ENCODE measurements around the gene GATA3.
A peak's percentile ranks its signal among the peaks of the same experiment; 100 is the strongest.
"Not testable (repeated sequence)": the region's sequence is repeated elsewhere in the genome, so short reads cannot be mapped to it uniquely, and the experiment has no call there.

Gene GATA3

GRCh38 chr10:8054494-8055407, at the start of gene GATA3:
Gene GATA3 (plus strand): TSS chr10:8054688. CDS start chr10:8055656, 968 bp downstream.
- DNase-seq (ENCODE audit: low read depth in 1 of 2, low spot score in 1 of 2) = peak; percentile 98 to 99
- TF ChIP-seq JUND (IDR thresholded peaks at IDR 0.05; ENCODE audit: low read depth) = no peak
- in situ Hi-C loops (cut with HindIII; ENCODE audit: low pct_unique_long_range_greater_than_20kb, low sequenced_read_pairs) = no loop called here

- TF ChIP-seq JUND (IDR thresholded peaks at IDR 0.05; ENCODE audit: low read depth) = no peak
- DNase-seq (ENCODE audit: low read depth in 1 of 2, low spot score in 1 of 2) = no peak
- in situ Hi-C loops (cut with HindIII; ENCODE audit: low pct_unique_long_range_greater_than_20kb, low sequenced_read_pairs) = no loop called here
Observed at GRCh38 chr10:8006274-8006999, 48.1 kb upstream of the GATA3 start.

- DNase-seq (ENCODE audit: low read depth in 1 of 2, low spot score in 1 of 2) = no peak
- no peak for TF ChIP-seq JUND (IDR thresholded peaks at IDR 0.05; ENCODE audit: low read depth)
- in situ Hi-C loops (cut with HindIII; ENCODE audit: low pct_unique_long_range_greater_than_20kb, low sequenced_read_pairs) = no loop called here
Observed at GRCh38 chr10:8009031-8009430, 45.5 kb upstream of the GATA3 start.

- DNase-seq (ENCODE audit: low read depth in 1 of 2, low spot score in 1 of 2) = no peak
- no peak for TF ChIP-seq JUND (IDR thresholded peaks at IDR 0.05; ENCODE audit: low read depth)
- in situ Hi-C loops (cut with HindIII; ENCODE audit: low pct_unique_long_range_greater_than_20kb, low sequenced_read_pairs) = no loop called here
Observed at GRCh38 chr10:8013006-8013405, 41.5 kb upstream of the GATA3 start.

- no peak for TF ChIP-seq JUND (IDR thresholded peaks at IDR 0.05; ENCODE audit: low read depth)
- in situ Hi-C loops (cut with HindIII; ENCODE audit: low pct_unique_long_range_greater_than_20kb, low sequenced_read_pairs) = no loop called here
- DNase-seq (ENCODE audit: low read depth in 1 of 2, low spot score in 1 of 2) = no peak
Observed at GRCh38 chr10:8013619-8014018, 40.9 kb upstream of the GATA3 start.

GRCh38 chr10:8014649-8015048, 39.8 kb upstream of the GATA3 start:
- in situ Hi-C loops (cut with HindIII; ENCODE audit: low pct_unique_long_range_greater_than_20kb, low sequenced_read_pairs) = no loop called here
- TF ChIP-seq JUND (IDR thresholded peaks at IDR 0.05; ENCODE audit: low read depth) = no peak
- DNase-seq (ENCODE audit: low read depth in 1 of 2, low spot score in 1 of 2) = no peak

- TF ChIP-seq JUND (IDR thresholded peaks at IDR 0.05; ENCODE audit: low read depth) = no peak
- in situ Hi-C loops (cut with HindIII; ENCODE audit: low pct_unique_long_range_greater_than_20kb, low sequenced_read_pairs) = no loop called here
Observed at GRCh38 chr10:8017277-8017676, 37.2 kb upstream of the GATA3 start.

GRCh38 chr10:8023321-8023720, 31.2 kb upstream of the GATA3 start:
- in situ Hi-C loops (cut with HindIII; ENCODE audit: low pct_unique_long_range_greater_than_20kb, low sequenced_read_pairs) = no loop called here
- DNase-seq (ENCODE audit: low read depth in 1 of 2, low spot score in 1 of 2) = no peak
- no peak for TF ChIP-seq JUND (IDR thresholded peaks at IDR 0.05; ENCODE audit: low read depth)

More at GRCh38 chr10:8017277-8017676, 37.2 kb upstream of the GATA3 start:
- DNase-seq (ENCODE audit: low read depth in 1 of 2, low spot score in 1 of 2) = no peak

- in situ Hi-C loops (cut with HindIII; ENCODE audit: low pct_unique_long_range_greater_than_20kb, low sequenced_read_pairs) = no loop called here
Observed at GRCh38 chr10:8023851-8024250, 30.6 kb upstream of the GATA3 start.

GRCh38 chr10:8026349-8027259, 27.9 kb upstream of the GATA3 start:
- DNase-seq (ENCODE audit: low read depth in 1 of 2, low spot score in 1 of 2) = peak in 1 of 2 experiments; percentile 66
- in situ Hi-C loops (cut with HindIII; ENCODE audit: low pct_unique_long_range_greater_than_20kb, low sequenced_read_pairs) = no loop called here
- TF ChIP-seq JUND (IDR thresholded peaks at IDR 0.05; ENCODE audit: low read depth) = no peak

More at GRCh38 chr10:8023851-8024250, 30.6 kb upstream of the GATA3 start:
- no peak for TF ChIP-seq JUND (IDR thresholded peaks at IDR 0.05; ENCODE audit: low read depth)
- no peak for DNase-seq (ENCODE audit: low read depth in 1 of 2, low spot score in 1 of 2)

- DNase-seq (ENCODE audit: low read depth in 1 of 2, low spot score in 1 of 2); in situ Hi-C loops (cut with HindIII; ENCODE audit: low pct_unique_long_range_greater_than_20kb, low sequenced_read_pairs): not testable (repeated sequence)
Observed at GRCh38 chr10:8031211-8031610, 23.3 kb upstream of the GATA3 start.

GRCh38 chr10:8032558-8032957, 21.9 kb upstream of the GATA3 start:
- in situ Hi-C loops (cut with HindIII; ENCODE audit: low pct_unique_long_range_greater_than_20kb, low sequenced_read_pairs) = no loop called here
- DNase-seq (ENCODE audit: low read depth in 1 of 2, low spot score in 1 of 2) = no peak
- TF ChIP-seq JUND (IDR thresholded peaks at IDR 0.05; ENCODE audit: low read depth) = no peak
